ENCODE data around the gene PABPC1L. TPM values are rescaled to one million over a fixed set of nuclear protein-coding genes. Genes with fewer than 3 reads are reported as not detected.

The PABPC1L gene
- polyA plus RNA-seq, 1 experiment: 25.9 TPM

GRCh38 chr20:44946271-44946852 is 36.5 kb downstream of the PABPC1L start:
- no peaks in the 10 kb centered on the region for H3K9me3 ChIP-seq (ENCODE audit: control insufficient read depth, insufficient read depth, low read length)
- H3K4me3 ChIP-seq (ENCODE audit: low read depth, low read length): no peak overlapping the region
- POLR2A ChIA-PET: interaction anchor here (0.6 to 1.0 kb wide), 2 partner anchors 14 to 67 kb away, joined by 4 to 10 read pairs; partner anchors contain the start of gene TOMM34
- CTCF ChIA-PET: interaction anchor here (0.8 to 1.1 kb wide), 2 partner anchors 344 to 346 kb away, joined by 3 read pairs; no protein-coding TSS in a partner anchor
- no peak for TF ChIP-seq CTCF (IDR thresholded peaks at IDR 0.05; ENCODE audit: low read depth, low read length)
- DNase-seq (ENCODE audit: low read depth, low spot score): no peak
- H3K27me3 ChIP-seq (ENCODE audit: control insufficient read depth, insufficient read depth, low read length): no peaks in the 10 kb centered on the region
- no peak overlapping the region for H3K27ac ChIP-seq (ENCODE audit: low read depth, low read length)

- no peak for TF ChIP-seq CTCF (IDR thresholded peaks at IDR 0.05; ENCODE audit: low read depth, low read length)
- ChIA-PET POLR2A (no interaction called here), CTCF (interaction anchor here (0.7 to 1.7 kb wide), 2 partner anchors 10 to 344 kb away, joined by 3 to 5 read pairs; no protein-coding TSS in a partner anchor)
- H3K4me3 ChIP-seq (ENCODE audit: low read depth, low read length): no peak overlapping the region
- no peak for DNase-seq (ENCODE audit: low read depth, low spot score)
- no peaks in the 10 kb centered on the region for H3K9me3 ChIP-seq (ENCODE audit: control insufficient read depth, insufficient read depth, low read length)
- H3K27ac ChIP-seq (ENCODE audit: low read depth, low read length): no peak overlapping the region
- no peaks in the 10 kb centered on the region for H3K27me3 ChIP-seq (ENCODE audit: control insufficient read depth, insufficient read depth, low read length)
These were observed 38.2 kb downstream of the PABPC1L start for GRCh38 chr20:44948107-44948506.

- no peak for DNase-seq (ENCODE audit: low read depth, low spot score)
- no peak overlapping the region for H3K4me3 ChIP-seq (ENCODE audit: low read depth, low read length)
- TF ChIP-seq CTCF (IDR thresholded peaks at IDR 0.05; ENCODE audit: low read depth, low read length): no peak
- H3K27ac ChIP-seq (ENCODE audit: low read depth, low read length): no peak overlapping the region
- no peaks in the 10 kb centered on the region for H3K9me3 ChIP-seq (ENCODE audit: control insufficient read depth, insufficient read depth, low read length)
- ChIA-PET CTCF (interaction anchor here (0.7 to 1.7 kb wide), 3 partner anchors 10 to 343 kb away, joined by 3 to 5 read pairs (median 5); no protein-coding TSS in a partner anchor), POLR2A (no interaction called here)
- no peaks in the 10 kb centered on the region for H3K27me3 ChIP-seq (ENCODE audit: control insufficient read depth, insufficient read depth, low read length)
These were observed 38.7 kb downstream of the PABPC1L start for GRCh38 chr20:44948513-44948912.

GRCh38 chr20:44950368-44950767 is 40.5 kb downstream of the PABPC1L start:
- H3K4me3 ChIP-seq (ENCODE audit: low read depth, low read length): no peak overlapping the region
- no peak for TF ChIP-seq CTCF (IDR thresholded peaks at IDR 0.05; ENCODE audit: low read depth, low read length)
- H3K9me3 ChIP-seq (ENCODE audit: control insufficient read depth, insufficient read depth, low read length): no peaks in the 10 kb centered on the region
- no peak for DNase-seq (ENCODE audit: low read depth, low spot score)
- POLR2A ChIA-PET: no interaction called here
- H3K27me3 ChIP-seq (ENCODE audit: control insufficient read depth, insufficient read depth, low read length): no peaks in the 10 kb centered on the region
- no peak overlapping the region for H3K27ac ChIP-seq (ENCODE audit: low read depth, low read length)
- CTCF ChIA-PET: no interaction called here

GRCh38 chr20:44952731-44953130 is 42.9 kb downstream of the PABPC1L start:
- no peak for TF ChIP-seq CTCF (IDR thresholded peaks at IDR 0.05; ENCODE audit: low read depth, low read length)
- POLR2A ChIA-PET: interaction anchor here (0.6 kb wide), 1 partner anchor 410 kb away, joined by 3 read pairs; no protein-coding TSS in a partner anchor
- CTCF ChIA-PET: interaction anchor here (1.0 to 1.9 kb wide), 2 partner anchors 8 to 338 kb away, joined by 3 to 6 read pairs; no protein-coding TSS in a partner anchor

More at GRCh38 chr20:44952731-44953130, 42.9 kb downstream of the PABPC1L start:
- Histone ChIP-seq H3K27ac (ENCODE audit: low read depth, low read length) (no peak overlapping the region), H3K27me3 (ENCODE audit: control insufficient read depth, insufficient read depth, low read length) (no peaks in the 10 kb centered on the region), H3K4me3 (ENCODE audit: low read depth, low read length) (no peak overlapping the region), H3K9me3 (ENCODE audit: control insufficient read depth, insufficient read depth, low read length) (no peaks in the 10 kb centered on the region)
- no peak for DNase-seq (ENCODE audit: low read depth, low spot score)

Data from AG04450 (cell line).